Measurements from ENCODE around the gene TRIM41.

TRIM41 gene

DNA sequence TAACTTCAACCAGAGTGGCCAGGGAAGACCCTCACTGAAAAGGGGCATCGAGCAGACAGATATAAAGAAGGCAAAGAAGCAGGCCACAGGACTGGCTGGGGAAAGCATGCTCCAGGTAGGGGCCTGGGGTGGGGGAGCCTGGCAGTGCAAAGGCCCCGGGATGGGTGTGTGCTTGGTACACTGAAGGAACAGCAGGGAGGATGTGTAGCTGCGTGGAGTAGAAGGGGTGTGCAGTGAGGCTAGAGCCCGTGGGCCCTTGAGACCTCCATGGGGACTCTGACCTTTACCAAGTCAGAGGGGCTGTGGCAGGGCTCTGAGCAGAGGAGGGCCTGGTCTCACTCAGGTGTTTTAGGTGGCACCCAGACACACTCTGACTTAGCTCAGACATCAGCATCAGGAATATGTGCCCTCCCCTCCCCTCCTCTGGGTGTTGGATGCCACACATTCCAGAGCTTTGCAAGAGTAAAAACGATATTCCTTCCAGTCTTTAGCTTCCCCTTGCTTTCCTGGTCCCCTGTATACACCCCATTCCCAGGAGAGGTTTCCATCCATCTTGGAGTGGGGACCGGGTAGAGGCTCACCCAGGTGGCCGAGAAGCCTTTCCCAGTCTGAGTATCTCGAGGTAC is 25.6 kb upstream of the TRIM41 start:
- CTCF ChIA-PET, result interaction anchor here (1.3 to 2.2 kb wide), 4 partner anchors 8 to 31 kb away, joined by 3 to 10 read pairs (median 8); no protein-coding TSS in a partner anchor
- POLR2A ChIA-PET, result no interaction called here

GRCh38 chr5:181198106-181198685 is 24.9 kb upstream of the TRIM41 start:
- no peak for DNase-seq (ENCODE audit: low read depth, low spot score)
- CTCF ChIA-PET, result interaction anchor here (1.3 to 2.2 kb wide), 4 partner anchors 9 to 32 kb away, joined by 3 to 10 read pairs (median 8); no protein-coding TSS in a partner anchor

More for the DNA sequence above, 25.6 kb upstream of the TRIM41 start:
- no peak for DNase-seq (ENCODE audit: low read depth, low spot score)
- TF ChIP-seq CTCF (IDR thresholded peaks at IDR 0.05; ENCODE audit: insufficient read depth, low read length, missing control alignments), result no peak
- no peak overlapping the region for H3K4me3 ChIP-seq (ENCODE audit: low read depth, low read length)

GRCh38 chr5:181198905-181199519 is 24.1 kb upstream of the TRIM41 start:
- POLR2A ChIA-PET, result interaction anchor here (1.0 kb wide), 1 partner anchor 24 kb away, joined by 3 read pairs; the partner anchor contains the start of gene TRIM41
- DNase-seq (ENCODE audit: low read depth, low spot score), result no peak
- CTCF ChIA-PET, result interaction anchor here (0.5 to 2.2 kb wide), 2 partner anchors 8 to 64 kb away, joined by 3 to 10 read pairs; no protein-coding TSS in a partner anchor
- no peak overlapping the region for H3K4me3 ChIP-seq (ENCODE audit: low read depth, low read length)
- TF ChIP-seq CTCF (IDR thresholded peaks at IDR 0.05; ENCODE audit: insufficient read depth, low read length, missing control alignments), result no peak

More at GRCh38 chr5:181198106-181198685, 24.9 kb upstream of the TRIM41 start:
- POLR2A ChIA-PET, result no interaction called here
- H3K4me3 ChIP-seq (ENCODE audit: low read depth, low read length), result no peak overlapping the region
- TF ChIP-seq CTCF (IDR thresholded peaks at IDR 0.05; ENCODE audit: insufficient read depth, low read length, missing control alignments), result no peak

- no peak for TF ChIP-seq CTCF (IDR thresholded peaks at IDR 0.05; ENCODE audit: insufficient read depth, low read length, missing control alignments)
- CTCF ChIA-PET, result interaction anchor here (0.5 kb wide), 1 partner anchor 63 kb away, joined by 3 read pairs; no protein-coding TSS in a partner anchor
- DNase-seq (ENCODE audit: low read depth, low spot score), result no peak
- POLR2A ChIA-PET, result interaction anchor here (1.0 kb wide), 1 partner anchor 23 kb away, joined by 3 read pairs; the partner anchor contains the start of gene TRIM41
- no peak overlapping the region for H3K4me3 ChIP-seq (ENCODE audit: low read depth, low read length)
These were observed 23.0 kb upstream of the TRIM41 start for GRCh38 chr5:181199881-181200638.

DNA sequence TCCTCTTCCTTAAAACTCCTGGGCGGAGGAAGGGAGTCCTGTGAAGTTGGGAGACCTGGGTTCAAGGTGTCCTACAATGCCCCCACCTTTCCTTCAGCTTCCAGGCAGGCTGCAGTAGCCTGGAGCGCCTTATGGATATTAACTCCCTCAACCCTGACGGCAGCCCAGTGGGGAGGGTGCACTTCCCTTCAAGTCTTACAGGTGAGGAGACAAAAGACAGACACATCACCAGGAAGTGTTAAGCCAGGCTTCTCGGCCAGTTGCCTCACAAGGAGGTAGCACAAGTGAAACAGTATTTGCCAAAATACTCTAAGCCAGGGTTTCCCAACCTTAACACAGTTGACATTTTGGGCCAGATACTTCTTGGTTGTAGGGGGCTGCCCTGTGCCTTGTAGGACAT is 22.3 kb upstream of the TRIM41 start:
- ChIA-PET POLR2A (interaction anchor here (0.6 to 1.1 kb wide), 2 partner anchors 9 to 61 kb away, joined by 3 to 4 read pairs; no protein-coding TSS in a partner anchor), CTCF (interaction anchor here (2.9 kb wide), 1 partner anchor 9 kb away, joined by 16 read pairs; no protein-coding TSS in a partner anchor)
- TF ChIP-seq CTCF (IDR thresholded peaks at IDR 0.05; ENCODE audit: insufficient read depth, low read length, missing control alignments), result no peak
- no peak for DNase-seq (ENCODE audit: low read depth, low spot score)
- H3K4me3 ChIP-seq (ENCODE audit: low read depth, low read length), result no peak overlapping the region

Data from AG04449 (cell line).